ENCODE results near the gene PITHD1. TPM values are rescaled to one million over a fixed set of nuclear protein-coding genes. Genes with fewer than 3 reads are reported as not detected.
"Not testable (repeated sequence)": the region's sequence is repeated elsewhere in the genome, so short reads cannot be mapped to it uniquely, and the experiment has no call there.

Gene PITHD1
- total RNA-seq, 1 donor from 2014 or later: 49.0 TPM

- DNase-seq (ENCODE audit: low spot score): no peak
These were observed 5.4 kb upstream of the PITHD1 start for GRCh38 chr1:23772854-23773242.

GRCh38 chr1:23774174-23774880 lies 3.9 kb upstream of the PITHD1 start:
- no peak for DNase-seq (ENCODE audit: low spot score)

- no peak for DNase-seq (ENCODE audit: low spot score)
These were observed 2.0 kb upstream of the PITHD1 start for GRCh38 chr1:23776217-23776616.

DNA sequence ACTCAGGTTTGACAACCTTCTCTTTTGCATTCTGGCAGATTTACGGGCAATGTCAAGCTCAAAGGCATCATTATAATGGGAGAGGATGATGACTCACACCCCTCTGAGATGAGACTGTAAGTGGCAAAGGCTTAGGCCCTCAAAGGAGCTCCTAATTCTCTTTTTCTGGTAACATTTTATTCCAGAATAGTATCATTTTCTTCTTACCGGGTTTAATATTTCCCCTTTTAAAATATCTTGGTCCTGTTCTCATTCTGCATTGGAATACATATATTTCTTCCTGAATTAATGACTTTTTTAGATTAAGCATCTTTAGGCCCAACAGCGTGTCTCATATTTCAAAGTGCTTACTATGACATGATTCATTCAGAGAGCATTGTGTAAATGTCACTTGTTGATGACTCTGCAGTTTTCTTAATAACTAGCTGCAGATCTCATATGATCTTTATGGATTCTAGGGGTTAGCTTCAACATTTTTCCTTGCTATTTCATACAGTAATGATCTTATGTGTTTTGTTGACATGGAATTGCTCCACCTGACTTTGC lies 1.7 kb downstream of the PITHD1 start:
- DNase-seq (ENCODE audit: low spot score): no peak

- not testable (repeated sequence) for DNase-seq (ENCODE audit: low spot score)
These were observed 4.9 kb downstream of the PITHD1 start for GRCh38 chr1:23783141-23783540.

- DNase-seq (ENCODE audit: low spot score): no peak
These were observed 6.6 kb downstream of the PITHD1 start for GRCh38 chr1:23784846-23785245.

GRCh38 chr1:23787701-23788100 lies 9.5 kb downstream of the PITHD1 start:
- no peak for DNase-seq (ENCODE audit: low spot score)

- no peak for DNase-seq (ENCODE audit: low spot score)
These were observed 10.5 kb downstream of the PITHD1 start for GRCh38 chr1:23788695-23789094.

DNA sequence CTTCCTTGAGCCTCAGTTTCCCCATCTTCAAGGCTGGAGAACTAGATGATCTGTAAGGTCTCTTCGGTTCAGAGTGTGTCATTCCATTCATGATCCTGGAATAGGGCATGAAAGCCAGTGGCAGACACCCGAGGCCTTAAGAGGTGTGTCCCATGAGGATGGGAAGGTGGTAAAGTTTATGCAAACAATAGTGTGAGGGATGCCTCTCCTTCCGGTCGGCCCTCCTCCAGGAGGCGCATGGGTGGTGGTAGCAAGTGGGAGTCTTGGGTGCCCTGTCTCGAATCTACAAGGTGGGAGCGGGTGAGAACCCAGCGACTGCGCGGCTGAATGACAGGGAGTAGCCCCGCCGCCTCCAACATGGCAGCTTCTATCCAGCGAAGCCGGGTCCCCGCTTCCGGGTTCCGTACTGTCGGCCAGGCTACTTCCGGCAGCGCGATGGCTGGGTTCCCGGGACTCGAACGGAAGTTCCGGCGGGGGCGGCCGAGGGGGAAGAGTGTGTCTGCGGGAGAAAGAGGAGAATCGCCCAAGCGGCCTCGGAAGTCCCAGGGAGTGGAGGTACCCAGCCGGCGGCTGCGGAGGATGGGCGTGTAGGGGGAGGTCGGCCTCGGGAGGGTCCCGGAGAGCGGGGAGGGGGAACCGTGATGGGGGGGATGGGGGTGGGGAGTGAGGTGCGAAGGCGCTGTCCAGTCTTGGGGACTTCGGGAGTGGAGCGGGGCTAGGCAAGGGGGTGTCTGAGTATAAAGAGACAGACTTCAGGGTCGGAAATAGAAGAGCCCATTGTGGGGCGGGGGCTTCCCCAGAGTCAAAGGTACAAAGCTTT lies 12.7 kb downstream of the PITHD1 start, which contains the start of gene LYPLA2:
LYPLA2 (plus strand) TSS at position 450 of the 820 bp plus-strand sequence. CDS start 1,538 bp downstream, outside the sequence.
- peak; percentile 93 for DNase-seq (ENCODE audit: low spot score)

- no peak for DNase-seq (ENCODE audit: low spot score)
These were observed 13.4 kb downstream of the PITHD1 start for GRCh38 chr1:23791516-23792047.

DNA sequence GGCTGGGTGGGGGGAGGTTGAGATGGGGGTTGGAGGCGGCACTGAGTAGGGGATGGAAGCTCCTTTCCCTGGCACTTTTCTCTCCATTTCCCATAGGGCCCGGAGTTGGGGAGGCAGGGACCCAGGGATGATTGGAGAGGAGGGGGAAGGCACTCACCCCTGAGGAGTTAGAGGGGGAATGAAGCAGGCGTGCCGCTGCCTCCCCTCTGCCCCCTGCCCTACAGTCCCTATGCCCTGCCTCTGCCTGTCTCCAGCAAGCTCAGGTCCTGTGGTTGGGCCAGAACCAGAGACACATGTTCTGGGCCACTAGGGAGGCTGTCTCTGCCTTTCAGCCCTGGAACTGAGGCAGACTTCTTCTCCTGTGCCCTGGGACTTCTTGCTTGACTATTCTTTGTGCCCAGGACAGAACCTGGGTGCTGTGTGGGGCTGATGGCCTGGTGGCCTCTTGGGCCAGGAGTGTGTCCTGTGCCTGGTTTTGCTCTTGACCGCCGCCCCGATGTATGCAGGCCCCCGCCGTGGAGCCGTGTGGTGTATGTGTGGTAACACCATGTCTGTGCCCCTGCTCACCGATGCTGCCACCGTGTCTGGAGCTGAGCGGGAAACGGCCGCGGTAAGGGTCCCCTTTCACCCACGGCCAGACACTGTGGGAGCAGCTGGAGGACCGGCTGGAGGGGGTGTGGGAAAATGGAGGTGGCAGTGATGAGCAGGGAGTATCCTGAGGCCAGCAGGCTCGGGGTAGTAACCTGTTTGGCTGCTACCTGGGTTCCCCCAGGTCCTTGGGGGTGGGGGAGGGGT lies 14.1 kb downstream of the PITHD1 start:
- no peak for DNase-seq (ENCODE audit: low spot score)

- peak; percentile 70 for DNase-seq (ENCODE audit: low spot score)
These were observed 15.0 kb downstream of the PITHD1 start for GRCh38 chr1:23793018-23793781.

DNA sequence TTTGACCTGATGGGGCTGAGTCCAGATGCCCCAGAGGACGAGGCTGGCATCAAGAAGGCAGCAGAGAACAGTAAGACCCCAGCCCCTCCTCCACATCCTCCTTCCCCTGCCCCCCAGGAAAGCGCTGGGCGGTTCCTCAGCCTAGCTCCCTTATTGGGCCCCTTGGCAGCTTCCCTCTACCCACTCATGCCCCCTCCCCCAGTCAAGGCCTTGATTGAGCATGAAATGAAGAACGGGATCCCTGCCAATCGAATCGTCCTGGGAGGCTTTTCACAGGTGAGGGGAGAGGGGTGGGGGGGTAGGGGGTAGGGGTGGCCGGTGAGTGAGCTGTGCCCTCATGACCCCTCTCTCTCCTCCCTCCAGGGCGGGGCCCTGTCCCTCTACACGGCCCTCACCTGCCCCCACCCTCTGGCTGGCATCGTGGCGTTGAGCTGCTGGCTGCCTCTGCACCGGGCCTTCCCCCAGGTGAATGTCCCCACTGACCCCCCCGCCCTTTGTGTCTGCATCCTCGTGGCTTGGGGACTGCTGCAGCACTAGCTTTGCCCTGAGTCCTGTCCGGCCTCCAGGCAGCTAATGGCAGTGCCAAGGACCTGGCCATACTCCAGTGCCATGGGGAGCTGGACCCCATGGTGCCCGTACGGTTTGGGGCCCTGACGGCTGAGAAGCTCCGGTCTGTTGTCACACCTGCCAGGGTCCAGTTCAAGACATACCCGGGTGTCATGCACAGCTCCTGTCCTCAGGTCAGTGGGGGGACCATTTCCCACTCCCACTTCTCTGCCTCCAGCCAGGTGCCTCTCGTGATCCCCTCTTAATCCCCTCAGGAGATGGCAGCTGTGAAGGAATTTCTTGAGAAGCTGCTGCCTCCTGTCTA lies 15.9 kb downstream of the PITHD1 start:
- DNase-seq (ENCODE audit: low spot score): no peak

GRCh38 chr1:23794732-23795182 lies 16.5 kb downstream of the PITHD1 start:
- DNase-seq (ENCODE audit: low spot score): not testable (repeated sequence)

- DNase-seq (ENCODE audit: low spot score): no peak
These were observed 17.7 kb downstream of the PITHD1 start for GRCh38 chr1:23795676-23796465.

DNA sequence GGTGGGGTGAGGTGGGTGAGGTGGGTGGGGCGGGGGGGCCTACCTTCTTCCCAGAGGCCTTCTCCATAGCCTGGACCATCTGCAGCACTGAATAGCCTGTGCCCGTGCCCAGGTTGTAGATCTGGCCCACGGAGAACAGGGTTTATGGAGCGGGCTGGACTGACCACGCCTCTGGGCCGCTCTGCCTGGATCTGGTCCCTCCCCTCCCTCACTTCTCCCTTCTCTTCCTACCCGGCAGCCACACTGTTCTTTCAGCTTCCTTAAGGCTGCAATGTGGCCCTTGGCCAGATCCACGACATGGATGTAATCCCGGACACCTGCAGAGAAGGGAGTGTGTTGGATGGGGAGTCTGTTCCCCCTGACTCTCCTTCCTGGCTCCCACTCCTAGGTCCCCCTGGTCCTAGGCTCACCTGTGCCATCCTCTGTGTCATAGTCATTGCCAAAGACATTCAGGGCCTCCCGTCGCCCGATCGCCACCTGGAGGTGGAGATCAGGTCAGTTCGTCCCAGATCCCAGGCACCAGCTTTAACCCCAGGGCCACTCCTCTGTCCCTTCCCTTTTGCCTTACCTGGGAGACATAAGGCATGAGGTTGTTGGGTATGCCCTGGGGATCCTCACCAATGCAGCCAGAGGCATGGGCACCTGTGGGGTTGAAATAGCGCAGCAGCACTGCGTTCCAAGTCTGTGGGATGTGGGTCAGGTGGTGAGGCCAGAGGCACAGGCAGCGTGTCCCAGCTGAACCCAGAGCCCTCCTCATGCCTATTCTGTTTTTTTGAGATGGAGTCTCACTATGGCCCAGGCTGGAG lies 18.5 kb downstream of the PITHD1 start:
- DNase-seq (ENCODE audit: low spot score): peak; percentile 30

DNA sequence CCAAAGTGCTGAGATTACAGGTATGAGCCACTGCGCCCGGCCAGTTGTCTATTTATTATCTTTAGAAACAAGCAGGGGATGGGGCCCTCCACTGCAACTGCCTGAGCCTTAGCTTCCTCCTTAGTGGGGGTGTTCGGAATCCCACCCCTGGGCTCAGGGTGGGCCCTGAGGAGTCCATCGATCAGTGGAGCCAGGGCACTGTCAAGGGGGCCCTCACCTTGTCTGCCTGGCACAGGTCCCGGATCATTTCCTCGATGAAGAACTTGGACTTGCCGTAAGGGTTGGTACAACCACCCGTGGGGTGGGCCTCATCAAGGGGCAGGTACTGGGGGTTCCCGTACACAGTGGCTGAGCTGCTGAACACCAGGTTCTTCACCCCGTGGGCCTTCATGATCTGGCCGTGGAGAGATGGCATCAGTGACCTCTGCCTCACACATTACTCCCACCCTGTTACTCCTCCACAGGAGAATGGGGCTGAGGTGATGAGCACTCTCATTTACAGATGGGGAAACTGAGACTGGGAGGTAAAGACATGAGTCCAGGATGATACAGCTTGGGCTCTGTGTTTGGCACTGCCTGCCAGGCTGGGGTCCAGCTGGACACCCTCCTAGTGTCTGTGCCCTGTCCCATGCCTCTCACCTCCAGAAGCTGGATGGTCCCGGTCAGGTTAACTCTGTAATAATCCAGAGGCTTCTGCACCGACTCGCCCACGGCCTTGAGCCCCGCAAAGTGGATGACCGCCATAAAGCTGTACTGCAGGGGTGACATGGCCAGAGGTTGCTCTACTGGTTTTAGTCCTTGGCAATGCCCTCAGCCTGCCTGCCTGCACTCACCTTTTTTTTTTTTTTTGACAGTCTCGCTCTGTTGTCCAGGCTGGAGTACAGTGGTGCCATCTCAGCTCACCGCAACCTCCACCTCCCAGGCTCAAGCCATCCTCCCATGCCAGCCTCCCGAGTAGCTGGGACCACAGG lies 19.5 kb downstream of the PITHD1 start:
- DNase-seq (ENCODE audit: low spot score): no peak
